ENCODE measurements around the gene C20orf141. TPM values are rescaled to one million over a fixed set of nuclear protein-coding genes. Genes with fewer than 3 reads are reported as not detected.

C20orf141 gene
- total and polyA plus RNA-seq, 10 of the 15 experiments (the other 5 are each of a cell fraction or from before 2014, with no cell fraction given): not detected

DNA sequence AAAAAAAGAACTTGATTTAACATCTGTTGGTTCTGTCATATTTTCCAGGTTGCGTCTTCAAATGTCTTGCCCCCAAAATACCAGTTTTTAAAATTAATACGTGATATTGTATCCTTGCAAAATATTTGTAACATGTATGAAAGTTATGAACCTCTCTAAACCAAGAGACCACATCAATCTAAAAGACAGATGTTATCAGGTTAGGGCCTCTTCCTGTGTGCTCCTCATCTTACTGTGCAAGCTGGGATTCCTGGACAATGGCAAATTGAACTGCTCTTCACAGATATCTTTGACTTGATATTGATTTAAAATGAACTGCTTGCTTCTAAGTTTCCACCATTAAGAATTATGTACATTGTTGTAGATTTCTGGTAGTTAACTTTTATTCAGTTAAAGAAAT lies 11.0 kb downstream of the C20orf141 start (continued):
- TF ChIP-seq ZNF207 (IDR thresholded peaks at IDR 0.05; ENCODE audit: borderline replicate concordance): no peak

DNA sequence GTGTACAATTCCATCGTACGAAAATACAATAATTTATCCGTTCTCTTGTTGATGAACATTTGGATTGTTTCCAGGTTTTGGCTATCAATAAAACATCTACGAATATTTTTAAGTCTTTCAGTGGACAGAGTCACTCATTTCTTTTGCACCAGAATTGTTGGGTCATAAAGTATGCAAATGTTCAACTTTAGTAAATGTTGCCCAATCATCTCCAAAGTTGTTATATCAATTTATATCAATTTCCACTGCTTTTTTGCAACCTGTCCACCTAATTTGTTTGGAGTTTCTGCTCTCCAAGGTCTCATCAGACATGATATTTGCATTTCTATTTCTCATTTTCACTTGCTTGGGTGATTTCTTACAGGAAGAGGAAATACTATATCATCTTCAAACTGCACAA lies 11.9 kb downstream of the C20orf141 start:
- Histone ChIP-seq H3K9ac (ENCODE audit: control insufficient read depth, insufficient read depth, low read length) (no peak overlapping the region), H3K79me2 (ENCODE audit: control insufficient read depth, insufficient read depth, low read length) (no peaks in the 10 kb centered on the region), H3K36me3 (ENCODE audit: control insufficient read depth in 2 of 2, insufficient read depth in 2 of 2, low read length in 1 of 2) (no peaks in the 10 kb centered on the region), H3K4me1 (ENCODE audit: control insufficient read depth, insufficient read depth, low read length) (no peaks in the 10 kb centered on the region; the same call in 1 of the 2 replicates), H3K4me3 (no peak overlapping the region), H3K4me2 (ENCODE audit: control insufficient read depth, insufficient read depth) (no peak overlapping the region), H3K27ac (ENCODE audit: control insufficient read depth, insufficient read depth) (no peak overlapping the region), H3K9me3 (replicated peaks; ENCODE audit: control insufficient read depth, insufficient read depth, low read length) (no peaks in the 10 kb centered on the region), H2AFZ (ENCODE audit: control insufficient read depth, low read depth, low read length) (no peak overlapping the region), H4K20me1 (ENCODE audit: control insufficient read depth, insufficient read depth) (no peaks in the 10 kb centered on the region), H3K27me3 (replicated peaks in 1 of 2; ENCODE audit: control insufficient read depth in 2 of 2, insufficient read depth in 2 of 2, low read length in 1 of 2) (no peaks in the 10 kb centered on the region)
- CTCF ChIA-PET: interaction anchor here (0.6 to 0.7 kb wide), 2 partner anchors 181 to 562 kb away, joined by 3 to 4 read pairs; no protein-coding TSS in a partner anchor
- TF ChIP-seq CBX3 (IDR thresholded peaks at IDR 0.05; ENCODE audit: borderline replicate concordance, low read depth) (no peak), MEF2A (IDR thresholded peaks at IDR 0.05; ENCODE audit: insufficient read depth, low read depth, low read length) (no peak), ZNF384 (IDR thresholded peaks at IDR 0.05; ENCODE audit: borderline replicate concordance, low read depth, low read length) (no peak), SMC3 (IDR thresholded peaks at IDR 0.05; ENCODE audit: borderline replicate concordance, low read length) (no peak), SREBF1 (IDR thresholded peaks at IDR 0.05; ENCODE audit: low read length) (no peak), BRCA1 (IDR thresholded peaks at IDR 0.05; ENCODE audit: low read depth, low read length) (no peak), IRF4 (IDR thresholded peaks at IDR 0.05; ENCODE audit: low read depth, low read length) (no peak), NR2F1 (conservative IDR thresholded peaks at IDR 0.05) (no peak), BCL11A (IDR thresholded peaks at IDR 0.05; ENCODE audit: low read depth, low read length) (no peak), RBBP5 (conservative IDR thresholded peaks at IDR 0.05) (no peak)
- TF ChIP-seq, protein P1, sequence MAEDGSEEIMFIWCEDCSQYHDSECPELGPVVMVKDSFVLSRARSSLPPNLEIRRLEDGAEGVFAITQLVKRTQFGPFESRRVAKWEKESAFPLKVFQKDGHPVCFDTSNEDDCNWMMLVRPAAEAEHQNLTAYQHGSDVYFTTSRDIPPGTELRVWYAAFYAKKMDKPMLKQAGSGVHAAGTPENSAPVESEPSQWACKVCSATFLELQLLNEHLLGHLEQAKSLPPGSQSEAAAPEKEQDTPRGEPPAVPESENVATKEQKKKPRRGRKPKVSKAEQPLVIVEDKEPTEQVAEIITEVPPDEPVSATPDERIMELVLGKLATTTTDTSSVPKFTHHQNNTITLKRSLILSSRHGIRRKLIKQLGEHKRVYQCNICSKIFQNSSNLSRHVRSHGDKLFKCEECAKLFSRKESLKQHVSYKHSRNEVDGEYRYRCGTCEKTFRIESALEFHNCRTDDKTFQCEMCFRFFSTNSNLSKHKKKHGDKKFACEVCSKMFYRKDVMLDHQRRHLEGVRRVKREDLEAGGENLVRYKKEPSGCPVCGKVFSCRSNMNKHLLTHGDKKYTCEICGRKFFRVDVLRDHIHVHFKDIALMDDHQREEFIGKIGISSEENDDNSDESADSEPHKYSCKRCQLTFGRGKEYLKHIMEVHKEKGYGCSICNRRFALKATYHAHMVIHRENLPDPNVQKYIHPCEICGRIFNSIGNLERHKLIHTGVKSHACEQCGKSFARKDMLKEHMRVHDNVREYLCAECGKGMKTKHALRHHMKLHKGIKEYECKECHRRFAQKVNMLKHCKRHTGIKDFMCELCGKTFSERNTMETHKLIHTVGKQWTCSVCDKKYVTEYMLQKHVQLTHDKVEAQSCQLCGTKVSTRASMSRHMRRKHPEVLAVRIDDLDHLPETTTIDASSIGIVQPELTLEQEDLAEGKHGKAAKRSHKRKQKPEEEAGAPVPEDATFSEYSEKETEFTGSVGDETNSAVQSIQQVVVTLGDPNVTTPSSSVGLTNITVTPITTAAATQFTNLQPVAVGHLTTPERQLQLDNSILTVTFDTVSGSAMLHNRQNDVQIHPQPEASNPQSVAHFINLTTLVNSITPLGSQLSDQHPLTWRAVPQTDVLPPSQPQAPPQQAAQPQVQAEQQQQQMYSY (CRISPR knock-in tag; IDR thresholded peaks at IDR 0.05): no peak
- TF ChIP-seq, protein P2, sequence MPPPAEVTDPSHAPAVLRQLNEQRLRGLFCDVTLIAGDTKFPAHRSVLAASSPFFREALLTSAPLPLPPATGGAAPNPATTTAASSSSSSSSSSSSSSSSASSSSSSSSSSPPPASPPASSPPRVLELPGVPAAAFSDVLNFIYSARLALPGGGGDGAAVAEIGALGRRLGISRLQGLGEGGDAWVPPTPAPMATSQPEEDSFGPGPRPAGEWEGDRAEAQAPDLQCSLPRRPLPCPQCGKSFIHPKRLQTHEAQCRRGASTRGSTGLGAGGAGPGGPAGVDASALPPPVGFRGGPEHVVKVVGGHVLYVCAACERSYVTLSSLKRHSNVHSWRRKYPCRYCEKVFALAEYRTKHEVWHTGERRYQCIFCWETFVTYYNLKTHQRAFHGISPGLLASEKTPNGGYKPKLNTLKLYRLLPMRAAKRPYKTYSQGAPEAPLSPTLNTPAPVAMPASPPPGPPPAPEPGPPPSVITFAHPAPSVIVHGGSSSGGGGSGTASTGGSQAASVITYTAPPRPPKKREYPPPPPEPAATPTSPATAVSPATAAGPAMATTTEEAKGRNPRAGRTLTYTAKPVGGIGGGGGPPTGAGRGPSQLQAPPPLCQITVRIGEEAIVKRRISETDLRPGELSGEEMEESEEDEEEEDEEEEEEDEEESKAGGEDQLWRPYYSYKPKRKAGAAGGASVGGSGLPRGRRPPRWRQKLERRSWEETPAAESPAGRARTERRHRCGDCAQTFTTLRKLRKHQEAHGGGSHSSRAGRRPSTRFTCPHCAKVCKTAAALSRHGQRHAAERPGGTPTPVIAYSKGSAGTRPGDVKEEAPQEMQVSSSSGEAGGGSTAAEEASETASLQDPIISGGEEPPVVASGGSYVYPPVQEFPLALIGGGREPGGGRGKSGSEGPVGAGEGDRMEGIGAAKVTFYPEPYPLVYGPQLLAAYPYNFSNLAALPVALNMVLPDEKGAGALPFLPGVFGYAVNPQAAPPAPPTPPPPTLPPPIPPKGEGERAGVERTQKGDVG (CRISPR knock-in tag; IDR thresholded peaks at IDR 0.05): no peak
- POLR2A ChIA-PET: no interaction called here
- in situ Hi-C loops (cut with MboI) (no loop called here), intact Hi-C loops (cut with micrococcal nuclease; ENCODE audit: unreplicated experiment) (no loop called here)
- ATAC-seq (no peak), DNase-seq (ENCODE audit: low read depth, low spot score) (no peak), FAIRE-seq (no peak)
- RAD21 ChIA-PET (ENCODE audit: unreplicated experiment): no interaction called here
- BruUV-seq (replicated peaks): no TSS peak
- 31% methylated on average over 4 of the region's 4 CpGs for WGBS (ENCODE audit: insufficient coverage, insufficient replicate concordance, low lambda C conversion rate, missing lambda C conversion rate)
- SMC1A ChIA-PET (ENCODE audit: uncharacterized antibody, unreplicated experiment): no interaction called here
